SJSA1 (cell line): ENCODE results near the gene ANKRD66. TPM values are rescaled to one million over a fixed set of nuclear protein-coding genes. Genes with fewer than 3 reads are reported as not detected.

Experiments
- DNase-seq, 2 experiments: peaks; one replicate each; pipeline ENCODE4 v3.0.0-alpha.2; 2015 to 2020; ENCODE audit warnings: low spot score in 2 of 2, low read depth in 1 of 2
- H3K27ac ChIP-seq: fragments of 250-450 bp; sonication (Bioruptor Pico); 2 replicates; pipeline ENCODE4 v1.5.1; 2020; ENCODE audit warnings: mild to moderate bottlenecking, moderate library complexity
- H3K27me3 ChIP-seq: fragments of 250-450 bp; sonication (Bioruptor Pico); replicated peaks from 2 replicates; pipeline ENCODE4 v1.5.1; 2020; ENCODE audit warnings: mild to moderate bottlenecking, moderate library complexity
- H3K36me3 ChIP-seq: fragments of 250-450 bp; sonication (Bioruptor Pico); 2 replicates; pipeline ENCODE4 v1.5.1; 2020; ENCODE audit warnings: mild to moderate bottlenecking
- H3K4me1 ChIP-seq: fragments of 250-450 bp; sonication (Bioruptor Pico); replicated peaks from 2 replicates; pipeline ENCODE4 v1.6.1; 2021; ENCODE audit warnings: mild to moderate bottlenecking
- H3K4me3 ChIP-seq: fragments of 250-450 bp; sonication (Bioruptor Pico); 2 replicates; pipeline ENCODE4 v1.5.1; 2020; ENCODE audit warnings: mild to moderate bottlenecking
- H3K9me3 ChIP-seq: fragments of 250-450 bp; sonication (Bioruptor Pico); replicated peaks from 2 replicates; pipeline ENCODE4 v1.5.1; 2020; ENCODE audit warnings: mild to moderate bottlenecking
- total RNA-seq: library from RNA; depleted of rRNA; stranded (reverse); fragments of >200 nt; shearing (Covaris generic); gene quantifications from 2 replicates; pipeline ENCODE4 v1.2.3, GENCODE V29; 2014; rRNA removed

Gene ANKRD66
- total RNA-seq, 1 experiment from 2014 or later: not detected

DNA sequence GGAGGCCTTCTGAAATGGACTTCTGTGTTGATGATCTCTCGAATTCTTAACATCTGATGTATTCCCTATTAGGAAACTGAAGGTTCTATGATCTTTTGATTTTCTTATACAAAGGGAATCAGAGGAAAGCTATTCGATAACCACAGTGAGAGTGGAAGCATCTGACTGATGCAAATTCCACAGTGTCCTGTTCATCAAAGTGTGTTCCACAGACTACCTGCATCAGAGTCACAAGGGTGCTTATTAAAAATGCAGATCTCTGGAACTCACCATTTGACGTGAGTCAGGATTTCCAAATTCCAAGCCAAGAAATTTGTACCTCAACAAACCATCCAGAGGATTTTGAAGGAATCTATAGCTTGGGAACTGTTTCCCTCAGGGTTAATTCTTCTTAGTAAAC lies 42.1 kb downstream of the ANKRD66 start:
- DNase-seq: no peak

DNA sequence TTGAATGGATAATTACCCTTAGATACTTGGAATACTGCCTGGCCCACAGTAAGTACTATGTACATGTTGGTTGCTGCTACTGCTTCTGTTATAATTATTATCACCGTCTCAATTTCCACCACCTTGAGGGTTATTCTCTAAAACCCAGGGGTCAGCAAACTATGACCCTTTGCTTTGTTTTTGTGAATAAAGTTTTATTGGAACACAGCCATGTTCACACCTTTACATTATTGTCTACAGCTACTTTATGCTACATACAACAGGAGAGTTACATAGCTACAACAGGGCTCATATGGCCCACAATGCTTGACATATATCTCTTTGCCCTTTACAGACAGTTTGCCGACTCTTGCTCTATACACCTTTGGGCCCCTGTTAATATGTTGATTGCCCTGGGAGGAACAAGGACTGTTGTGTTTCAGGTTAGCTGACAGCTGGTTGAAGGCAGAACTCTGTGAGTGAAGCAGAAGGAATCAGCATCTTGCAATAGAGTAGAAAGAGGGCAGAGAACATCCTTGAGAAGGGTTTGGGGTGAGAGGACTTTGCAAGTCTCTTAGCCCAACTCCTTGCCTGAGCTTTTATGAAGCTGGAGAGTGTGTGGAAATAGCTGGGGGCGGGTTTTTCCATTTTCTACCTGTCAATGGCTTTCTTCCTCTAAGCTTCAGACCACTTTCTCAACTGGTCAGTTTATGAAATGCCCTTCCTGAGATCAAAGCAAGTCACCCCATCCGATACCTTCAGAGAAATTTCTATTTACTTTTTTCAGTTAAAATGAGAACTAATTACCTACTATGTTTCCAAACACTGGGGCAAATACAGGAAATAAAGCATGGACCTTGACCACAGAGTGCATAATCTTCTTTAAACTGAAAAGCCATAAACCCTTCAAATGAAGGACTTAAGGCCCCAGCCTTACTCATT lies 43.0 kb downstream of the ANKRD66 start:
- Histone ChIP-seq H3K27me3 (0 out of 2 replicates have a peak, but pooled peaks cover 4% of the 10 kb centered on the region), H3K36me3 (no peaks in the 10 kb centered on the region), H3K9me3 (no peaks in the 10 kb centered on the region; the same call in 1 of the 2 replicates), H3K4me3 (no peak overlapping the region), H3K27ac (no peak overlapping the region), H3K4me1 (no peaks in the 10 kb centered on the region)
- DNase-seq: no peak

More for the DNA sequence above, 42.1 kb downstream of the ANKRD66 start:
- Histone ChIP-seq H3K4me1 (no peaks in the 10 kb centered on the region), H3K27ac (no peak overlapping the region), H3K9me3 (no peaks in the 10 kb centered on the region; the same call in 1 of the 2 replicates), H3K36me3 (no peaks in the 10 kb centered on the region), H3K4me3 (no peak overlapping the region), H3K27me3 (0 out of 2 replicates have a peak, but pooled peaks cover 4% of the 10 kb centered on the region)

DNA sequence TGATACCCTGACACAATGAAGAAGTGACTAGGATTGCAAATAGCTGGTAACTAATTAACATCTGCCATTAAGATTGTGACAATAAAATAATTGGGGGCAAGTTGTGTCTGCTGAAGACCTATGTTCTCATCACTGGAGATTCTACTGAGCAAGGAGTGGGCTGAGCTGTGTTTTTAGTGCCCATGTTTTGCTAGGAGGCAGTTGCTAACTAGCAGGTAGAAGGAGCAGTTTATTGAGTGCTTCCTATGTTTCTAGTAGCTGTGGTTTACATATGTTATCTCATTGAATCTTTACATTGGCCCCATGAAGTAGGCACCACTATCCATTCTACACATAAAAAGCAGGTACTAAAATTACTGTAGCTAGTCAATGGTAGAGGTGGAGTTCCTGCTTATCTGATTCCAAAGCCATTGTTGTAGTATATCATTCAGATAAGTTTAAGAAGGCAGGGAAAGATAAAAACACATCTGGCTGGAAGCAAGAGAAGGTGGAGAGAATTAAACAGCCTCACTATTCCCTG lies 43.7 kb downstream of the ANKRD66 start:
- Histone ChIP-seq H3K9me3 (no peaks in the 10 kb centered on the region; the same call in 1 of the 2 replicates), H3K4me3 (no peak overlapping the region), H3K27me3 (0 out of 2 replicates have a peak, but pooled peaks cover 1% of the 10 kb centered on the region), H3K36me3 (no peaks in the 10 kb centered on the region), H3K27ac (no peak overlapping the region), H3K4me1 (no peaks in the 10 kb centered on the region)
- DNase-seq: no peak

DNA sequence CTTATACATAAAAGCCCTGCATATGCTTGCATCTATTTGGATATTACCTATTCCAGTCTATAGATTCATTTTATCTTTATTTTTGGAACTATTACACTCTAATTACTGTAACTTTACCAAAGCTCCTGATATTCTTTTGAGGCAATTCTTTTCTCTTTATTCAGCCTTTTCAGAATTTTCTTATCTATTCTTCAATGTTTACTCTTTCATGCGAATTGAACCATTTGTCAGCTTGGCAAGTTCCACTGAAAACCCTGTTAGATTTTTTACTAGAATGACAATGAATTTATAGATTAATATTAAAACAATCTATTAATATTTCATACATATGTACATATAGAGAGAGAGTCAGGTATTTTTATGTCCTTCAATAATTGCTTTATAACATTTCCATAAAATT lies 45.9 kb downstream of the ANKRD66 start:
- no peaks in the 10 kb centered on the region for H3K9me3 ChIP-seq
- H3K27me3 ChIP-seq: 0 out of 2 replicates have a peak, but pooled peaks cover 3% of the 10 kb centered on the region
- no peak overlapping the region for H3K27ac ChIP-seq
- no peak overlapping the region for H3K4me3 ChIP-seq
- no peak for DNase-seq
- H3K4me1 ChIP-seq: no peaks in the 10 kb centered on the region
- no peaks in the 10 kb centered on the region for H3K36me3 ChIP-seq

DNA sequence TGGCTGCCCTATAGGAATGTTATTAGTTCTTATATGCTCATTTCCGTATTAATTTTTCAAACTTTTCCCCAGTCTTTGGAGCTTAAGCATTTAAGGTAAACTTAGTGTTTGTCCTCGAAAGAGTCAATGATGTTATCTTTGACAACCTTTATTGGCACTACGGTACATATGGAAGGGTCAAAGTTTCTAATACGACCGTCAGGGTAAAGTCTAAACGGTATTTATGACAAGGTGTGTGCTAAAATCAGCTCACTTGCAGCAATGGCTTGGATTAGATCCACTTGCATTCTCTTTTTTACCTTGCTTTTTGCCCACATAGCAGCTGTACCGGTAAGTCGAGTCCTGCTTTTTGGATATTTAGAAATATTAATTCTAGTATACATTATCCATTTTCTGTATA lies 46.4 kb downstream of the ANKRD66 start, which contains the start of gene MEP1A:
Gene MEP1A (plus strand): TSS at position 252 of the 400 bp plus-strand sequence. CDS start 10 bp downstream, at position 262.
- Histone ChIP-seq H3K4me1 (no peaks in the 10 kb centered on the region), H3K9me3 (no peaks in the 10 kb centered on the region), H3K4me3 (no peak within 1 kb of the TSS), H3K27ac (no peak within 1 kb of the TSS), H3K36me3 (no peaks in the 10 kb centered on the region), H3K27me3 (0 out of 2 replicates have a peak, but pooled peaks cover 3% of the 10 kb centered on the region)
- no peak for DNase-seq

DNA sequence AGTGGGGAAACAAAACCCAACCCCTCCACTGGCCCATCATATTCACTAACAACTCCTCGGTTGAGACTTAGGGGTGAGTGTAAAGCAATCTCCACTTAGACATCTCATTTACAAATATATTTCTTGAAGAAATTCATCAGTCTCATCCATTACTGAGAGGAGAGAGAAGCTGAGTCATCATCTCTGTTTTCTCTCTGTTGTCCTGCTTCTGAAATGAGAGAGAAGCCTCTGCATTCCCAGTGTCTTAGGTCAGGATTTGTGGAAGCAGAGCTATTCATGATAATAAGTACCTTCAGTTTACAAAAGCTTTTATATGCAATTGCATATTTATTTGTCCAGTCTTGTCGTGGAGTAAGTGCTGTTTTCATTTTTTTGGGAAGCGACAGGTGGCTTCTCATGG lies 47.3 kb downstream of the ANKRD66 start:
- Histone ChIP-seq H3K27ac (no peak overlapping the region), H3K4me3 (no peak overlapping the region), H3K36me3 (no peaks in the 10 kb centered on the region), H3K4me1 (no peaks in the 10 kb centered on the region), H3K9me3 (no peaks in the 10 kb centered on the region), H3K27me3 (0 out of 2 replicates have a peak, but pooled peaks cover 3% of the 10 kb centered on the region)
- no peak for DNase-seq

DNA sequence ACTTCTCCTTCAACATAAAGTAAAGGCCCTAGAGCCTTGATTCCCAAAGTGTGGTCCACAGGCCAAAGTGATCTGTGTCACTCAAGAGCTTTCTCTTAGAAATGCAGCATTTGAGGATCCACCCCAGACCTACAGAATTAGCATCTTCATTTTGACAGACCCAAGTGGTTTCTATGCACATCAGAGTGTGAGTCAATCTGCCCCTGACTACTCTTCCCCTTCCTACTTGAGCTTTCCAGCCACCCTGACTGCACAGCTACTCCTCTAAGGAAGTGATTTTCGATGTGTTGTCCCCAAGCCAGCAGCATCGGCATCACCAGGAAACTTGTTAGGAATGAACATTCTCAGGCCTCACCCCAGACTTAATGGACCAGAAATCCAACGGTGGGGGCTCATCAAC lies 49.1 kb downstream of the ANKRD66 start:
- Histone ChIP-seq H3K27me3 (0 out of 2 replicates have a peak, but pooled peaks cover 5% of the 10 kb centered on the region), H3K36me3 (no peaks in the 10 kb centered on the region), H3K4me1 (no peaks in the 10 kb centered on the region), H3K9me3 (no peaks in the 10 kb centered on the region), H3K27ac (no peak overlapping the region), H3K4me3 (no peak overlapping the region)
- DNase-seq: no peak

DNA sequence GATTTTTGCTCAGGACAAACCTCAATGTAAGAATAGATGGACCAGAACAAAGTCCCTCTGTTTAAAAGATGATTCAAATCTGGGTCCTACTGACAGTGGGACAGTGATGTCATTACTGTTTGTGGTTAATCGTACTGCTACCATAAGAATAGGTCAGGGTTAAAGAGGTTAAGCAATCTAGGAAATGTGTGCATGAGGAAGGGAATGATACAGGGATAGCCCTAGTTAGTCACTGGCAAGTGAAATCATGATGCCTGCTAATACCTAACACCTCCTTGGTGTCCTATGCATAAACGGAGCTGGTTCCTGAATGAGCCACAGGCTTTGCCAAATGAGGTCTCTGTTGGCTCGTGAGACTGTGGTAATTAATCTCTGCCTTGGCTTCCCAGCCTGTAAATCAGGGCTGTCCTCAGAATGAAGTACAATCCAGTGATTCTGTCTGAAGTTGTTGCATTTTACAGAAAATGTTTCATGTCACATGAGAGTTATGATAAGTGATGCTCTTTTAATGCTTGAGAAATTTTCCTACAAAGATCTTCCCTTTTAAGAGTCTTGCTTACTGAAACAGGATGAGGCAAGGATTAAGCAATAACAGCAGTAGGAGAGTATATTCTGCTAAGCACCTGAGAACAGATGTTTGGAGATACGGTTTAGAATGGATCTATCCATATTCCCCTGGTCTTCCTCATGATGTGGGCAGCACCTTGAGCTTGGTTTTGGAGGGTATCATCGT lies 50.3 kb downstream of the ANKRD66 start:
- H3K36me3 ChIP-seq: no peaks in the 10 kb centered on the region

DNA sequence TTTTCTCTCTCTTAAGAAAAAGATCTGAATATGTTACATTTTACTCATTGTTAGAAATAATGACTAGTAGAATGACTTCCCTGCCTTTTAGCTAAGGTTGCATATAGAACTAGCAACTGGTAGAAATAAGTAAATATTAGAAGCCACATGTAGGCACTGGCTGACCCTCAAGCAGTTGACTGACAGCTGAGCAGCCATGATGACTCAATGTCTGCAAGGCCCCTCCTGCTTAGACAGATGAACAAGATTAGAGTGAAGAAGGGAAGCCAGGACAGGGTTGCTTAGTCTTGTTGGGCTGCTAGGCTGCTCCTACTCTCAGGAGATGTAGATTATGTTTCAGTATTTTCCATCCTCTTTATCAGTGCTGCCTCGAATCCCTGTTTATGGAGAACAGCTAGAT lies 52.9 kb downstream of the ANKRD66 start:
- Histone ChIP-seq H3K27ac (no peak overlapping the region), H3K4me3 (no peak overlapping the region), H3K36me3 (no peaks in the 10 kb centered on the region), H3K4me1 (no peaks in the 10 kb centered on the region), H3K27me3 (peaks cover 5% of the 10 kb centered on the region; the same call in 1 of the 2 replicates), H3K9me3 (no peaks in the 10 kb centered on the region)
- no peak for DNase-seq

More for the DNA sequence above, 50.3 kb downstream of the ANKRD66 start:
- H3K4me3 ChIP-seq: no peak overlapping the region
- no peak for DNase-seq
- no peaks in the 10 kb centered on the region for H3K4me1 ChIP-seq
- H3K27ac ChIP-seq: no peak overlapping the region
- 0 out of 2 replicates have a peak, but pooled peaks cover 5% of the 10 kb centered on the region for H3K27me3 ChIP-seq
- no peaks in the 10 kb centered on the region for H3K9me3 ChIP-seq

DNA sequence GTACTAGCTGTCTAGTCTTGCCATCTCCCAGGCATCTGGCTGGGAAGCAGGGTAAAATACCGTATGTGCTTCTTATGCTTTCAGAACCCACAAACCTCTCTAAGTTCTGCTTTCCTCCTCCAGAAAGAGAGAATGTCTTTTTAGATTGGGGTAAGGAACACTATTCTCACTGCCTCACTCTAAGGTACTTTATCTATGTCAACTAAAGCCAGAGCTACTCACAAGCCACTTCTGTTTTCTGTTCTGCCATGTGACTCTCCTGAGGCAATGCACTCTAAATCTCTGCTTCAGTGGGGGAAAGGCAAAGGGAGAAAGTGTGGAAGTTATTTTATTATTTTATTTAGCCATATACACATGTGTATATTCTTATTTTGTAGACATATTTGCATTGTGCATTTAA lies 62.1 kb downstream of the ANKRD66 start:
- no peaks in the 10 kb centered on the region for H3K36me3 ChIP-seq
- H3K4me1 ChIP-seq: no peaks in the 10 kb centered on the region
- DNase-seq: no peak
- no peak overlapping the region for H3K4me3 ChIP-seq
- H3K27ac ChIP-seq: no peak overlapping the region
- H3K27me3 ChIP-seq: no peaks in the 10 kb centered on the region; the same call in 1 of the 2 replicates
- no peaks in the 10 kb centered on the region for H3K9me3 ChIP-seq

Other genes starting within 250 kb of the ANKRD66 start
- gene CYP39A1, start 94.1 kb upstream of the ANKRD66 start, total RNA-seq: 1.6 and 2.1 TPM in 2 replicates
- gene SLC25A27, start 94.0 kb upstream of the ANKRD66 start, total RNA-seq: 1.5 TPM in 1 of 2 replicates, not detected in the other
- gene TDRD6, start 59.0 kb upstream of the ANKRD66 start, total RNA-seq: not detected in 2 replicates
- gene PLA2G7, start 11.6 kb upstream of the ANKRD66 start, total RNA-seq: not detected in 2 replicates
- gene MEP1A, start 46.5 kb downstream of the ANKRD66 start, total RNA-seq: 0.08 and 1.0 TPM in 2 replicates
- gene ADGRF5, start 175.0 kb downstream of the ANKRD66 start, total RNA-seq: not detected in 2 replicates